ENCODE data around the gene SGIP1.
A peak's percentile ranks its signal among the peaks of the same experiment; 100 is the strongest.
"Not testable (repeated sequence)": the region's sequence is repeated elsewhere in the genome, so short reads cannot be mapped to it uniquely, and the experiment has no call there.

SGIP1 gene

DNA sequence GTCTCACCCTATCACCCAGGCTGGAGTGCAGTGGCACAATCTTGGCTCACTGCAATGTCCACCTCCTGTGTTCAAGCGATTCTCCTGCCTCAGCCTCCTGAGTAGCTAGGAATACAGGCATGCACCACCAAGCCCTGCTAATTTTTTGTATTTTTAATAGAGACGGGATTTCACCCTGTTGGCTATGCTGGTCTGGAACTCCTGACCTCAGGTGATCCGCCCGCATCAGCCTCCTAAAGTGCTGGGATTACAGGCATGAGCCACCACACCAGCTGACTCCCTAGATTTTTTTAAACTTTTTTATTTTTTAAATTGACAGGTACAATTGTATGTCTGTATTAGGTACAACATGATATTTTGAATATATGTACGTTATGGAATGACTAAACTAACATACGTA, 200.6 kb downstream of the SGIP1 start:
- not testable (repeated sequence) for DNase-seq

DNA sequence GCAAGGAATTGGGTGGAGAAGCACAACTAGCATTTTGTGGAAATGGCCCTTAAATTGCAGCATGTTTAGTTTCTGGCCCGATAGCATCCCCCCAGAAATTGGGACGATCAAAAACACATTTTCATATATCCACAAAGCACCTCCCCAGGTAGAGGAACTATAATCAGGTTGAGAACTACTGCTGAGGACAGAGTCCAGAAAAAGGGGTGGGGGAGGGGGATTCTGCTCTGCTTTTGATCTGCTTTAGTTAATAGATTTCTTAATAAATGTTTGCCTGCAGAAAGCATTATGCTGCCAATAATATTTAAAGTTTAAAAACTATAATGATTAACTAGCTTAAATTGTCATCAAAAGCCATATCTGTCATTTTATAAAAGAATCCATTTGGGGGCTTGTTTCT, 203.9 kb downstream of the SGIP1 start:
- DNase-seq: no peak

DNA sequence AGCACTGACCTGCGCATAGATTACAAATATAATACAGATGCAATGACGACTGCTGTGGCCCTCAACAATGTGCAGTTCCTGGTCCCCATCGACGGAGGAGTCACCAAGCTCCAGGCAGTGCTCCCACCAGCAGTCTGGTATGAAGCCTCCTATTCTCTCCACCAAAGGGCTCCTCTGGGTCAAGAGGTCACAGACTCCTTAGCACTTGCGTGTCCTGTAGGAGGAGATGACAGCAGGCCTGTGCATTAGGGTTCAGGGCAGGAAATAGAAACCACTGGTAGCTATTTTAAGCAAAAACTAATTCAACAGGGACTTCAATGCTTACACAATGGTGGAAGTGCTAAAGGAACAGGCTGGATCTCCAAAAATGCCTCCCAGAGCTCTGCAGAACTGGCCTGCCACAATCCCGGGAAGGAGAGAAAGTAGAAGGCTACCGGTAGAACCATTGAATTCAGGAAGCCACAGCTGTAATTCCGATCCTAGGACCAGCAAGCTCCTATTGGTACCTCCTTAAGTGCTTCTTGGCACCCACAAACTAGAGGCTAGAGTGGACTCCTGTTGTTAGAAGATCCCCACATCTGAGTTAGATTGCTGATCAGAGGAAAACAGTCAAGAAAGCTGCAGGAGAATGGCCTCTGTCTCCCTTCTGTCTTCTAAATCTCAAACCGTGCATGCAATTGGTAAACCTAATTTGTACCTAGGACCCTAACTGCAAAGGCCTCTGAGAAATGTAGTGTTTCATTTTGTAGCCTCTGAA, 205.6 kb downstream of the SGIP1 start:
- DNase-seq: no peak

DNA sequence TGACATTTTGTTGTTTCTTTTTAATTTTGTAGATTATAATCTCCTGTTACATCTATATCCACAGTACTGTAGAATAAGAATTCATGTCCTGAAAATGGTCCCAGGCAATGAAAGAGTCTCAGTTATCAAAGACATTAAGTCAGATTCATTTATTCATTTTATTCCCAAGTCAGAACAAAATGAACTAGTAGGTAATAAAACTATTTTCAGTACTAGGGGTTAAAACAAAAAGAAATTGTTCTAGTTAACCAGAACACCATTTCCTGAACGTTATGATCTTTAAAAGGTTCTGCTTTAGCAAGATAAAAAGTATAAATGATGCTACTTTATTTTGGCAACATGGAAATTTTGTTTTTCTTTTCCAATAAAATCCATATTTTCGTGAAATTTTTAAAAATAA, 211.5 kb downstream of the SGIP1 start:
- no peak for DNase-seq

DNA sequence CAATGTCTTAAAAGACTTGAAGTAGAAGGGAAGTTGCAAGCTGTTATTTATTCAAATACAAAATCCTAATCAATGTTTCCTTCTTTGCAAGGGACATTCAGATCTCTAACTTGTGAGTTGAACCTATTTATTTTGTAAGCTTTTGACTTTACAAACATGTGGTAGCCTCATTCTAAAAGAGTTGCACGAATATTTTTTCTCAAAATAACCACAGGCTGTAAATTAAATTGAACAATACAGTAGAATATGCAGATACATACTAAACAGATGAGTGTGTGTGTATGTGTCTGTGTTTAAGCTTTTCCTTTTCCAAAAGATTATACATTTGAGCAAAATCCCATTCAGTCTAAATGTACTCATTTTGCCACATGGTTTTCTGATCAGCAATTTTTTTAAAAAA, 213.5 kb downstream of the SGIP1 start:
- no peak for DNase-seq

DNA sequence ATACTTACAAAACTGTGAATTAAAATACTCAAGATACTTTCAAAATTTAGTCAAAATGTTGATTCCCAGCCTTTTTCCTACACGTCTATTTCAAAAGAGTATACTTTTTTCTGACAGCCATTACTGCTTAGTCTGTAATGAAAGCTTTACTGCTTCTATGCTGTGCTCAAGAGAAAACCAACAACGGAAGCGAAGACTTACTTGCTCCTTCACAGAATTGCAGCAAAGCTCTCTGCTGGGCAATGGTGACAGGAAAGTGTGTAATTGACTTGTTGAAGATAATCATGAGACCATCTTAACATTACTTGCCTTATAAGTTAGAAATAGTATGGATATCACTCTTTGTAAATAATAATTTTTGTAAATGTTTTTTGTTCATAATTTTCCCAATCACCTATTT, 216.6 kb downstream of the SGIP1 start:
- DNase-seq: no peak

DNA sequence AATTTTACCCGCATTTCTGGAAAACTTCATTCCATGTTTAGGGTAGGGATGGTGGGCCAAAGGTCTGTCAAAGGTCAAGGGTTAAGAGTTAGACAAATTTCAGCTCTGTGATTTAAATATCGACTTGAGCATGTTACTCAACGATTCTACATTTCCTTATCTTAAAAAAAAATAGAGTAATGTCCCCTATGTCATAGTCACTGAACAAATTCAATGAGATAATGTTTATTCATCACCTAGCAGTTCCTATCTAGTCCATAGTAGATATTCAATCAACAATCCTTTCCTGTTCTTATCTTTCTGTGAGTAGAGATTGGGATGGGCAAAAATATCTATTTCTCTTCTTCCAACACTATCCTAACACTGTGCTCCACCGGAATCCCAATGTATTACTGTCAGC, 217.2 kb downstream of the SGIP1 start:
- DNase-seq: no peak

DNA sequence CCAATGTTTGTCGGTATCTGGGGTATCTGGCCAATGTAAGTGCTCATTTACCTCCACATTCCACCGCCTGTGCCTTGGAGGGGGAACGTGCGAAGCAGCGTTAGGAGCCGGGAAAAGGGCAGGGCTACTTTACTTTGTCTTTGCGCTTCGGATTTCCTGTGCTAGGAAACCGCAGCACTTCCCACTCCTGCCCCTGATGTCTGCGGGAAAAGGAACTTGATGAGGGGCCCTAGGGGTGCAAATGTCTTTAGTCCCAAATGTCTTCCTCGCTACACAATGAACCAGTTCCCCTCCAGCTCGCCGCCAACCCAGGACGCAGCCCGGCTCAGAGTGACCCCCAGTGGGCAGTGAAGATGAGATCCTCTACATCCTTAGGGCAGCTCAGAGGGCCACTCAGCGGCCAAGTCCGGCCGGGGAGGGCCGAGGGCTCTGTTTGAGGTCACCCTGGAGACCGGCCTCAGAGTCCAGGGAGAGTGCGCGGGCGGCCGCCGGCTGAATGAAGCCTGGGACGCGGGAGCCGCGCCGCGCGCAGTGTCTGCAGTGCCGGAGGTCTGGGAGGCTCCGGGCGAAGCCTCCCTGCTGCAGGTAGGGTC, 218.1 kb downstream of the SGIP1 start, which contains the start of gene DYNLT5:
Gene DYNLT5 (plus strand): TSS at position 460 of the 593 bp plus-strand sequence. CDS start 2,200 bp downstream, outside the sequence.
- DNase-seq: no peak

DNA sequence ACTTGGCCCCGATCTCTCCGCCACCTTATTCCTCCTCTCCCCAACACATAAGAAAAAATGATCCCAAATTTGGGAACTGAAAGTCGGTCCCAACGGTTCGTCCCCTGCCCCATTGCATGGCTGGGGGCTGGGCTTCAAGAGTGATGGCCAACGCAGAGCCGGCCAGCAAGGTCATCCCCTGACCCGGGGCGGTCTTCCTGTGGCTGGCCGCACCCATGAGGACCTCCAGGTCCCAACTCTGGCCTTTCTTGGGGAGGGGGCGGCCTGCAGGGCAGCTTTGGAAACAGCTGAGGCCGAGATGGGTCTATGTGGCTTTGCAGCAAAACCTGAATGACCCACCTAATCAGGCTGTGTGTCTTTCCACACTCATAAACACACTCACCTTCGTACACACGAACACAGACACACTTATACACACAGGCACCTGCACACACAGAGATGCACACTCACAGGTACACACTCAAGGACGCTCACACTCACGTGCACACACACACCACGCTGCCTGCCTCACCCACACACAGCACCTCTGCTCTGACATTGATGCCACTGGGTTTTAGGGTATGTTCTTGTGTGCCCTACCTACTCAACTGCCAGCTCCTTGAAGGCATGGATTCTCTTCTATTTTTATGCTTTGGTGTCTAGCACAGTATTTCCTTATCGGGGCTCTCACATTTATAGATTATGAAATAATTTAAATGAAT, 218.9 kb downstream of the SGIP1 start:
- no peak for DNase-seq

DNA sequence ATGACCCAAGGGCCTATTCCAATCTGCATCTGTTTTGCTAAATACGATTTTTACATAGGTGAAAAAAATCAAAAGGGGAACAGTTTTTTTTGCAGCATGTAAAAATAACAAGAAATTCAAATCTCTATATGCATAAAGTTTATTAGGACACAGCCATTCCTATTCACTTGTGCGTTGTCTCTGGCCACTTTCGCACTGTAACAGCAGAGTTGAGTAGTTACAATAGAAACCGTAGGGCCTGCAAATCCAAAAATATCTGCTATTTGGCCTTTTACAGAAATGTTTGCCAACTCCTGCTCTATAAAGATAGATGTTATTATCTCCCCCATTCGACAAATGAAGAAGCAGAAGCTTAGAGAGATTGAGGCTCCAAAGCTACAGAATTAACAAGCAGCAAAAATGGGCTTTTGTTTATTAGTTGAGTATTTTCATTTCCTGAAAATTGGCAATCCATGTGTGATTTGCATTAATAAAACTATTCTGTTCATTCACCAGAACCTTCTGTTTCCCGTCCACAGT, 223.8 kb downstream of the SGIP1 start:
- no peak for DNase-seq

DNA sequence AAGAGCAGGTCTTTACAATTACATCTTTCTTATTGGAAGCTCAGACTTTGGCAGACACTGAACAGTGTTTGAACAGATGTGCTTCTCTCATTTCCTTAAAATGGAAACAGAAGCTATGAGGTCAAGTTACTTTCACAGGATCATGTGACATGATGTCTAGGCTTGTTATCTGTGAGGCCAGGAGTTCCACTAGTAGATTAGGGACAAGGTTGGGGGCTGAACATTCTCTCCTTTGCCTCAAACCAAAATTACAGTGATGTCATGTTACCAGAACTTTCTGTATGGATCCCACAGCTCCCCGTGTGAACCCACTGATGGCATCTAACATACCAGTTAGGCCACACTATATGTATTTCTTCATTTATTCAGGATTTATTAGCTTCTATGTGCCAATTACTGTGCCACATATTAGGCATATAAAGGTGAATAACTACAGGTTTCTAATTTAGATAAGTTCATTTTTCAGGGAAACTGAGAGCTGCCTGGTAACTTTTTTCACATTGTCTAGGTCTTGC, 224.3 kb downstream of the SGIP1 start:
- no peak for DNase-seq

DNA sequence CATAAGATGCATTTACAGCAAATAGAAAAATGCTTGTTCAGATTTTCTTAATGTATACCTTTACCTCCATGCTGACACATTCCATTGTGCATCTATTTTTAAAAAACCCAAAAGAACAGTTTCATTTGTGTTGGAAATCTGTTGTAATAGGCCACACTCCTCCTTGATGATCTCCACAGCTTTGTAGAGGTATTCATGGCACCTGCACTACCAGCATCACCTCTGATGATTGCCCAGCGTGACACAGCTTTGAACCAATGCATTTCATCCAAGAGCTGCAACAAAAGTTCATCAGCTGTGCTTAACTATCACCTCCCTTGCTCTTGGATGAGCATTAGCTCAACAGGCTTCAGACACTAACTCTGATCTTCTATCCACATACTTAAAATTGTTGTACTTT, 226.6 kb downstream of the SGIP1 start:
- DNase-seq: no peak

DNA sequence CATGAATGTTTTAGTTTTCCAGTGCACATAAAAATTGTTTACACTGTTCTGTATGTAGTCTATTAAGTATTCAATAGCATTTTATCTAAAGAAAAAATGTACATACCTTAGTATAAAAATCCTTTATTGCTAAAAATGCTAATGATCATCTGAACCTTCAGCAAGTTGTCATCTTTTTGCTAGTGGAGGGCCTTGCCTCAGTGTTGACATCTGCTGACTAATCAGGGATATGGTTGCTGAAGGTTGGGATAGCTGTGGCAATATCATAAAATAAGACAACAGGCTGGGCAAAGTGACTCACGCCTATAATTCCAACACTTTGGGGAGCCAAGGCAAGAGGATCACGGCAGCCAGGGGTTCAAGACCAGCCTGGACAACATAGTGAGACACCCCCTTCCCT, 227.3 kb downstream of the SGIP1 start:
- DNase-seq: no peak

DNA sequence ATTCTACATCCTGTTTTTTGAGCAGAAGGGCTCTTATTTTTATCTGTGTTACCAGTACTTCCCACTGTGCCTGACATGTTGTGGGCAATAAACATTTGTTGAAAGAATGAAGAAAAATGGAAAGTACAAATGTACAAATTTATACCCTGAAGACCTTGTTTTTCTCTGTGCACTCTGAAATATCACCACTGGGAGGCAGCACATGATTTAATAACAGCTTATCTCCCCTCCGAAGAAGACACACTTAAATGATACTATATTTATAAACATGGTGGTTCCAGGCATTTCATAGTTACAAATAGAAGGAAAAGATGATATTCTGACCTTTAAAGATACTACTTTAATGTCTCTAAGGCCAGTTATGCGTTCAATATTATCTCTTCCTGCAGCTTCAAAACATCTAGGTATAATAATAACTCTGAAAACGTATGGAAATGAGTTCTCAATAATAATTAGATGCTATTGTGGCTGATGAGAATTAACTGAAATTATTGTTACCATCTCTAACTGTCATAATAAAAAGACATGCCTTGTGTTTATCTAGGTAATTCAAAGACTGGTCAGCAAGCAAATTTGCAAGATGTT, 231.1 kb downstream of the SGIP1 start:
- peak; percentile 44 for DNase-seq

DNA sequence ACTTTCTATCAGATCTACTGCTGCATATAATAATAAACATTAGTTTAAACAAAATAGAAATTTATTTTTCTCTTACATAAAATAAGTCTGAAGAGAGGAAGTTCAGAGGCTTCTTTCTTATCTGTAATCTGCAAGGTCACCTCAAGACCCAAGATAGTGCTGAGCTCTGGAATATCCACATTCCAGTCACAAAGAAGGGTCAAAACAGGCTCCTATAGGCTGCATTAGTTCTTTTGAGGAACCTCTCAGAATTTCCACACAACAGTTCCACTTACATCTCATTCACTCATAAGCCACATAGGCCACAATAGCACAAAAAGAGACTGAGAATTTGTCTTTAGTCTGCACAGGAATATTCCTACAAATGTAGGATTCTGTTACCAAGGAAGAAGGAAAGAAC, 233.7 kb downstream of the SGIP1 start:
- no peak for DNase-seq

DNA sequence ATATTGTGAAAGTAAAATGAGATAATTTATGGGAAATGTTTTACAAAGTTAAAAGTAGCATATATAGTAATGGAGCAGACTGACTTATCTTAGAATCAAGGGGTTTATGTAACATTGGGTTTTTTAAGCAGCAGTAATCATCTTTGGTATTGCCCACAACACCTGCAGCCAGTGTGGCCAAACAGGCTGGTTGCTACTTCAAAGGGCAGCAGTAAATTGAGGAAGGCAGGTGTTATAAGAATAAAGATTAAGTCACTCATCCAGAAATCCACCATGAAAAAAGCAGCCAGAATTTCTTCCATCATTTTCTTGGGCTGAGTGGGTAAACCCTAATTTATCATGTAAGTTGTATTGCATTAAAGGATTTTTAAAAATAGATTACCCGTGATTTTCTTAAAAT, 235.0 kb downstream of the SGIP1 start:
- DNase-seq: no peak

DNA sequence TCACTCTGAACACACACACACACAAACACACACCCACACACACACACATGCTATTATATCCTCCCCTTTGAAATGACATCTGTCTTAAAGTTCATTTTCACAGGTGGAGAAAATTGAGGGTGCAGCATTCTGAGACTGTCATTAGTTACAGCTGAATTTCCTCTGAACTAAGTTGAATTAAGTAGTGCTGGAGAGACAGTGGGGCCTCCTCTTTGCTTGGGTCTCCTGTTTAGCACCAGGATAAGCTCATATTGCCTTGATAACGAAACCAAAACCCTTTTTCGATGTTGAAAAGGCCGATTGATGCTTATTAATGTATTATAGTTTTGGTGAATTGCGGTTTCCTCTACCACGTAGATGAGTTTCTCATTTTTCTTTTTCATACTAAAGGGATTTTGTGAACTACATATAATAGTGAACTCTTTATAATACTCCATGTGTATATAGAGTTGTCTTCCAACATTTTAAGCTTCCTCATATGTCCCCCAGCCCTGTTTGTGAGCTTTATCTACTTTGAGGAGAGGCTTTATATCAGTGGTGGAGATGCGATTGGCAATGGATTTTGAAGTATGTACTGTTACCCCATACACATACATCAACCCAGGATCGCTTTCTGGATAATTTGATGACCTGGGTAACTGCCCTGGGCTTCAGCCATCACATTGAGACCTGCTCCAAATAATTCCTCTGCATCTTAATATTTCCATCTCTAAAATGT, 235.7 kb downstream of the SGIP1 start:
- no peak for DNase-seq

DNA sequence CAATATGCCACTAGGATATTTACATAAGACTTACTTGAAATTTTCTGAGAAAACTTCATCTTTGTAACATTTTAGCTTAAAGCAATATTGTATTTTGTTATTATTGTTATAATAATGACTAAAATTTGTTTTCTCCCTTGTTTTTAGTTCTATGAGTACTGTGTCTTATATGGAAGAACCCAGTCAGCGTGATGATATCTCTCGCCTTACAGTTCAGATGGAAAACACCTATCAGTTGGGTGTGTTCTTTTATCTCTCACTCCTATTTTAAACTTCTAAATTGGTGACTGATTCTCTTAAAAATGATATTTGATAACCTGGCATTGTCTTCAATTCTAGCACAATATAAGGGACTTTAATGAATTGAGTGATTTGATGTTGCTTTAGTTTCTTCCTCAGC, 236.3 kb downstream of the SGIP1 start:
- no peak for DNase-seq

DNA sequence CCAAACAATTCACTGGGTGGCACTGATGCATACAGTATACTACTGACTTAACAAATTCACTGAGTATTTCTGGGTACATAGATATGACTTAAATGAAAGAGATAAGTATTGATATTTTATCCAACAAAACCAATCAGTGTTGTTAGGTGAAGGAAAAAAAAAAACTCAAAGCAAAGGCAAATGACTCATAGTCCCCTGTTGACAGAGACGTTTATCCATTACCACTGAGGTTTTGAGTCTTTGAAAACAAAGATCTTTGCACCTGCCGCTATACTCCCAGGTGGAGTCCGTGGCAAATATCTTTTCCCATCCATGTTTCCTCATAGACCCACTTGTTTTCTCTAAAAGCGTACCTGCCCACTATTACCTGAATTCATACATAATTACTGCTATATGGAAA, 236.7 kb downstream of the SGIP1 start:
- DNase-seq: no peak

DNA sequence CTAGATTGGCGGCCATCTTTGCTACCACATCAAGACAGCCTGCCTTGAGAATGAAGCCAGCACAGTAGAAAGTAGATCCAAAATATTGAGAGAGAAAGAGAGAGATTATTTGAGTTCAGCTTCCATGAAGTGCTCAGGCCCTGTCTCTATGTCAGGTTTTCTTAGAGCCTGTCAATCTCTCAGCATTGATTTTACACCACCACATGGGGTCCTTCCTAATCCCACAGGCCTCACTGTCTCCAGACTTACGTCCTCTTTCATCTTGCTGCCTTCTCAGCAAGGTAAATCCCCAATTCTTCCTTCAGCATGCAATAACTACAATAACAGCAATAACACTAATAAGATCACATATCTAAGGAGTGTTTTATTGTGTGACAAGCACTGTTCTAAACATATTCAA, 239.3 kb downstream of the SGIP1 start:
- DNase-seq: no peak

DNA sequence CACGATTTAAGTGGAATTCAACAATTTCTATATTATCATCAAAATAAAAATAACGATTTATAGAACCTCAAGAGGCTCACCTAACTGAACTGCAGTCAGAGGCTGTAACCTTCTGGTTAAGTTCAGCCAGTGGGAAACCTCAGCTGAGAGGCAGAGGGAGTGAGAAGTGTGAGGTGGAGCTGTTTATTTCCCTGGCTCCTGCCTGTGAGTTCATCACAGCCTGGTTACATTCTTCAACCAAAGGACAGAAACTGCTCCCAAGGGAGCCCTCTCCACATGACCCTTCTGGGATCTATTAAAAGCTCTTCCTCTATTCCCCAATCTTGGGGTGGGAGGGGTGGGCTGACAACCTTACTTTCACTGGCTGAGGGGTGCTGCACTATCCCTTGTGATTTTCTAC, 240.5 kb downstream of the SGIP1 start:
- DNase-seq: no peak

DNA sequence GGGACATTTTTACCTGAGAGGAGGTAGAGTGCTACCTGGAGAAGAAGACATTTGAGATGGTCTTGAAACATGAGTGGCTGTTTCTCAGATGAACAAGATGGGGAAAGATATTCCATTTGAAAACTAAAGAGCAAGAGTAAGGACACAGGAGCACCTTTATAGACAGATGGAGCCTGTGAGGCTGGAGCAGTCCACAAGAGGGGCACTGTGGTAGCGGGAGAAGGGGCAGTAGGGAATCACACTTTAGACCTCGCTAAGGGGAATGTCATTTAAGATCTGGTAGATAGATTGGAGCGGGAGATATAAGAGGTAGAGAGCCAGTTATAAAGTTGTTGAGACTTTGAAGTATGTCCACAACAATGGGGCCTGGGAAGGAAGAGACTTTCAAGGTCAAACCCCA, 241.7 kb downstream of the SGIP1 start:
- DNase-seq: no peak

DNA sequence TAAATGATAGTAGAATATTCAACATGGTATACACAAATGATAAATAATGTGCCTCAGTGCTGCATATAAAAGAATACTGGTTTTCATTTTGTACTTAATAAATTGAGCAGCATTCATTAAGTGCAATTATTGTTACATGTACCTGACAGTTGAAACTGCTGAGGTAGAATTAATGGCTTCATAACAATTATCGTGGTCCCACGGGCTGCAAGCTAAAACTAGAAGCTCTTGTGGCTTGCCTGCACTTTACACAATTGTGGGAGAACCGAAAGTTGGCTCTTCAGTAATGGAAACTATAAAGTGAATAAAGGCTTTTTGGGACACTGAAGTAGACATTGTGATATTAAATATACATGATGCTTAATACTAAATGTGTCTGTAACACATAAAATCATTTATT, 243.9 kb downstream of the SGIP1 start:
- DNase-seq: peak; percentile 73
